ENCODE measurements around the gene RPL41.

GRCh38 chr12:56107242-56107641, 9.2 kb upstream of the RPL41 start:
- no peak for TF ChIP-seq CTCF (conservative IDR thresholded peaks at IDR 0.05; ENCODE audit: low read depth, low read length)
- no peak for TF ChIP-seq EZH2 (IDR thresholded peaks at IDR 0.05; ENCODE audit: low read length, unreplicated experiment)
- TF ChIP-seq EZH2phosphoT487 (IDR thresholded peaks at IDR 0.05; ENCODE audit: borderline replicate concordance, low read length), result no peak
